Measurements from ENCODE around the gene PARD3. TPM values are rescaled to one million over a fixed set of nuclear protein-coding genes. Genes with fewer than 3 reads are reported as not detected.

Gene PARD3
- total RNA-seq, 1 experiment from 2014 or later: not detected

DNA sequence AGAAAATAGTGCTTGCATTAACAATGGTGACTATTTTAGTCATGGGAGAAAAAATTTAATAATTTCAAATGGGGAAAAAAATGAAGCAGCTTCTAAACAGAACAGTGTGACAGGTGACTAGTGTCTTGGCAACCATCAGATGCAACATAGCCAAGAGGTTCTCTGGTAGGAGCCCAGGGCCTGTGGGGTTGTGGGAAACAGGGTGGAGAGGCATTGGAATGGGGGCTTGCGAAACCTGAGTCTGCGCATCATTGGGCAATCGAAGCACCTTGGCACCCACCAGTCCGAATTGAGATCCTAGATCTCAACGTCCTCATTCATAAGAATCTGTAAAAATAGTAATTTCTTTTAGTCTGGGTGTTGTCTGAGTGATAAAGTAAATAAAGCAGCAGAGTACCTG, 19.2 kb upstream of the PARD3 start:
- no peak overlapping the region for H3K4me3 ChIP-seq (ENCODE audit: low read length)
- H2AFZ ChIP-seq (ENCODE audit: low read length): no peak overlapping the region
- H3K79me2 ChIP-seq (ENCODE audit: low read length): no peaks in the 10 kb centered on the region
- H3K4me1 ChIP-seq (ENCODE audit: low read length): no peaks in the 10 kb centered on the region
- H3K36me3 ChIP-seq (ENCODE audit: insufficient read depth, low read length): no peaks in the 10 kb centered on the region
- H3K27ac ChIP-seq (ENCODE audit: low read length): no peak overlapping the region
- H3K9ac ChIP-seq (ENCODE audit: low read length): no peak overlapping the region
- H4K20me1 ChIP-seq (ENCODE audit: insufficient read depth, low read depth, low read length): no peaks in the 10 kb centered on the region
- no peak for DNase-seq
- no peaks in the 10 kb centered on the region for H3K27me3 ChIP-seq (ENCODE audit: low read length)
- no peak overlapping the region for H3K4me2 ChIP-seq (ENCODE audit: low read depth, low read length, poor library complexity, severe bottlenecking)
- H3K9me2 ChIP-seq (replicated peaks; ENCODE audit: insufficient read depth, low read length): no peaks in the 10 kb centered on the region
- no peaks in the 10 kb centered on the region for H3K9me3 ChIP-seq (ENCODE audit: low read length)

- Histone ChIP-seq H3K4me3 (ENCODE audit: low read length) (no peak overlapping the region), H3K9me2 (replicated peaks; ENCODE audit: insufficient read depth, low read length) (no peaks in the 10 kb centered on the region), H2AFZ (ENCODE audit: low read length) (no peak overlapping the region), H3K4me1 (ENCODE audit: low read length) (no peaks in the 10 kb centered on the region), H3K9me3 (ENCODE audit: low read length) (no peaks in the 10 kb centered on the region), H3K27ac (ENCODE audit: low read length) (no peak overlapping the region), H3K4me2 (ENCODE audit: low read depth, low read length, poor library complexity, severe bottlenecking) (no peak overlapping the region), H3K79me2 (ENCODE audit: low read length) (no peaks in the 10 kb centered on the region), H3K27me3 (ENCODE audit: low read length) (no peaks in the 10 kb centered on the region), H3K9ac (ENCODE audit: low read length) (no peak overlapping the region), H4K20me1 (ENCODE audit: insufficient read depth, low read depth, low read length) (no peaks in the 10 kb centered on the region), H3K36me3 (ENCODE audit: insufficient read depth, low read length) (no peaks in the 10 kb centered on the region)
- DNase-seq: no peak
These were observed 15.2 kb upstream of the PARD3 start for GRCh38 chr10:34830217-34830822.

- H3K9ac ChIP-seq (ENCODE audit: low read length): no peak overlapping the region
- no peaks in the 10 kb centered on the region for H3K9me3 ChIP-seq (ENCODE audit: low read length)
- H3K79me2 ChIP-seq (ENCODE audit: low read length): no peaks in the 10 kb centered on the region
- no peak for DNase-seq
- H3K4me3 ChIP-seq (ENCODE audit: low read length): no peak overlapping the region
- no peak overlapping the region for H3K27ac ChIP-seq (ENCODE audit: low read length)
- no peaks in the 10 kb centered on the region for H3K27me3 ChIP-seq (ENCODE audit: low read length)
- no peaks in the 10 kb centered on the region for H4K20me1 ChIP-seq (ENCODE audit: insufficient read depth, low read depth, low read length)
- H3K4me1 ChIP-seq (ENCODE audit: low read length): no peaks in the 10 kb centered on the region
- no peak overlapping the region for H3K4me2 ChIP-seq (ENCODE audit: low read depth, low read length, poor library complexity, severe bottlenecking)
- H3K36me3 ChIP-seq (ENCODE audit: insufficient read depth, low read length): no peaks in the 10 kb centered on the region
- no peaks in the 10 kb centered on the region for H3K9me2 ChIP-seq (replicated peaks; ENCODE audit: insufficient read depth, low read length)
- H2AFZ ChIP-seq (ENCODE audit: low read length): no peak overlapping the region
These were observed 12.0 kb upstream of the PARD3 start for GRCh38 chr10:34826857-34827766.

DNA sequence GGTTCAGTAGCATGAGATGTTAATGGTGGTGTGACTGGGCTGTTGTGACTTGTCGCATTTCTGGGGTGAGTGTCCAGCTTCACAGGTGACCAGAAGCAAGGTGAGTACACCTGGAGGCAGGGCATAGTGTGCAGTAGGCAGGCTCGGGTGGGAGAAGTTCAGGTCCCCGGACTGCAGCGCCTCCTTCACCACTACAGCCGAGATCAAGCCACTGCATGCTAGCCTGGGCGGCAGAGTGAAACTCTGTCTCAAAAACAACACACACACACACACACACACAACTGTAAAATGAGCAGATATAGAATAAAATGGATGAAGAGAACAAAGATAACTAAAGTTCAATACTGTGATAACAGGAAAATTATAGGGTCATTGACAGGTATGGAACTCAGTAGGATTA, 11.1 kb upstream of the PARD3 start:
- Histone ChIP-seq H4K20me1 (ENCODE audit: insufficient read depth, low read depth, low read length) (no peaks in the 10 kb centered on the region), H3K4me1 (ENCODE audit: low read length) (no peaks in the 10 kb centered on the region), H2AFZ (ENCODE audit: low read length) (no peak overlapping the region), H3K9ac (ENCODE audit: low read length) (no peak overlapping the region), H3K27ac (ENCODE audit: low read length) (no peak overlapping the region), H3K27me3 (ENCODE audit: low read length) (no peaks in the 10 kb centered on the region), H3K36me3 (ENCODE audit: insufficient read depth, low read length) (no peaks in the 10 kb centered on the region), H3K4me2 (ENCODE audit: low read depth, low read length, poor library complexity, severe bottlenecking) (no peak overlapping the region), H3K9me3 (ENCODE audit: low read length) (no peaks in the 10 kb centered on the region), H3K79me2 (ENCODE audit: low read length) (no peaks in the 10 kb centered on the region), H3K9me2 (replicated peaks; ENCODE audit: insufficient read depth, low read length) (no peaks in the 10 kb centered on the region), H3K4me3 (ENCODE audit: low read length) (no peak overlapping the region)
- DNase-seq: no peak

- Histone ChIP-seq H3K4me1 (ENCODE audit: low read length) (no peaks in the 10 kb centered on the region), H4K20me1 (ENCODE audit: insufficient read depth, low read depth, low read length) (no peaks in the 10 kb centered on the region), H3K4me3 (ENCODE audit: low read length) (no peak overlapping the region), H2AFZ (ENCODE audit: low read length) (no peak overlapping the region), H3K9me3 (ENCODE audit: low read length) (no peaks in the 10 kb centered on the region), H3K27ac (ENCODE audit: low read length) (no peak overlapping the region), H3K9me2 (replicated peaks; ENCODE audit: insufficient read depth, low read length) (no peaks in the 10 kb centered on the region), H3K27me3 (ENCODE audit: low read length) (no peaks in the 10 kb centered on the region), H3K79me2 (ENCODE audit: low read length) (no peaks in the 10 kb centered on the region), H3K9ac (ENCODE audit: low read length) (no peak overlapping the region), H3K4me2 (ENCODE audit: low read depth, low read length, poor library complexity, severe bottlenecking) (no peak overlapping the region), H3K36me3 (ENCODE audit: insufficient read depth, low read length) (no peaks in the 10 kb centered on the region)
- DNase-seq: no peak
These were observed 10.3 kb upstream of the PARD3 start for GRCh38 chr10:34825414-34825813.

- no peak overlapping the region for H2AFZ ChIP-seq (ENCODE audit: low read length)
- H3K4me1 ChIP-seq (ENCODE audit: low read length): no peaks in the 10 kb centered on the region
- no peak overlapping the region for H3K27ac ChIP-seq (ENCODE audit: low read length)
- H3K4me3 ChIP-seq (ENCODE audit: low read length): no peak overlapping the region
- no peaks in the 10 kb centered on the region for H3K79me2 ChIP-seq (ENCODE audit: low read length)
- no peak for DNase-seq
- H3K36me3 ChIP-seq (ENCODE audit: insufficient read depth, low read length): no peaks in the 10 kb centered on the region
- no peaks in the 10 kb centered on the region for H4K20me1 ChIP-seq (ENCODE audit: insufficient read depth, low read depth, low read length)
- H3K9me2 ChIP-seq (replicated peaks; ENCODE audit: insufficient read depth, low read length): no peaks in the 10 kb centered on the region
- H3K27me3 ChIP-seq (ENCODE audit: low read length): no peaks in the 10 kb centered on the region
- no peak overlapping the region for H3K9ac ChIP-seq (ENCODE audit: low read length)
- no peaks in the 10 kb centered on the region for H3K9me3 ChIP-seq (ENCODE audit: low read length)
- H3K4me2 ChIP-seq (ENCODE audit: low read depth, low read length, poor library complexity, severe bottlenecking): no peak overlapping the region
These were observed 9.8 kb upstream of the PARD3 start for GRCh38 chr10:34824870-34825269.

GRCh38 chr10:34821587-34822585, 6.8 kb upstream of the PARD3 start:
- no peaks in the 10 kb centered on the region for H3K79me2 ChIP-seq (ENCODE audit: low read length)

DNA sequence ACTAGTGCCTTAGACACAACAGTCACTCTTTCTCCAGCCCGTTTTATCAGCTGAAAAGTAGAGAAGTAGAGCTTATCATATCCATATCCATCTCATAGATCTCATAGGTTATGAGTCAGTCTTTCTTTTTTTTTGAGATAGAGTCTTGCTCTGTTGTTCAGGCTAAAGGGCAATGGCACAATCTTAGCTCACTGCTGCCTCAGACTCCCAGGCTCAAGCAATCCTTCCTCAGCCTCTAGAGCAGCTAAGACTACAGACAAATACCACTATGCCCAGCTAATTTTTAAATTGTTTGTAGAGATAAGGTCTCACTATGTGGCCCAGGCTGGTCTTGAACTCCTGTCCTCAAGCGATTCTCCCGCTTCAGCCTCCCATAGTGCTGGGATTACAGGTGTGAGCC, 2.5 kb upstream of the PARD3 start:
- no peak overlapping the region for H3K4me3 ChIP-seq (ENCODE audit: low read length)
- no peak for DNase-seq
- no peaks in the 10 kb centered on the region for H3K9me2 ChIP-seq (replicated peaks; ENCODE audit: insufficient read depth, low read length)
- no peaks in the 10 kb centered on the region for H3K27me3 ChIP-seq (ENCODE audit: low read length)
- H3K4me2 ChIP-seq (ENCODE audit: low read depth, low read length, poor library complexity, severe bottlenecking): no peak overlapping the region
- no peaks in the 10 kb centered on the region for H3K9me3 ChIP-seq (ENCODE audit: low read length)
- H3K9ac ChIP-seq (ENCODE audit: low read length): no peak overlapping the region
- H3K4me1 ChIP-seq (ENCODE audit: low read length): no peaks in the 10 kb centered on the region
- no peaks in the 10 kb centered on the region for H3K36me3 ChIP-seq (ENCODE audit: insufficient read depth, low read length)
- no peaks in the 10 kb centered on the region for H4K20me1 ChIP-seq (ENCODE audit: insufficient read depth, low read depth, low read length)
- H3K27ac ChIP-seq (ENCODE audit: low read length): no peak overlapping the region
- no peak overlapping the region for H2AFZ ChIP-seq (ENCODE audit: low read length)
- H3K79me2 ChIP-seq (ENCODE audit: low read length): no peaks in the 10 kb centered on the region

More at GRCh38 chr10:34821587-34822585, 6.8 kb upstream of the PARD3 start:
- H3K4me3 ChIP-seq (ENCODE audit: low read length): no peak overlapping the region
- no peak for DNase-seq
- H3K36me3 ChIP-seq (ENCODE audit: insufficient read depth, low read length): no peaks in the 10 kb centered on the region
- H3K9me3 ChIP-seq (ENCODE audit: low read length): no peaks in the 10 kb centered on the region
- no peak overlapping the region for H3K9ac ChIP-seq (ENCODE audit: low read length)
- H4K20me1 ChIP-seq (ENCODE audit: insufficient read depth, low read depth, low read length): no peaks in the 10 kb centered on the region
- no peaks in the 10 kb centered on the region for H3K27me3 ChIP-seq (ENCODE audit: low read length)
- H3K4me2 ChIP-seq (ENCODE audit: low read depth, low read length, poor library complexity, severe bottlenecking): no peak overlapping the region
- H3K9me2 ChIP-seq (replicated peaks; ENCODE audit: insufficient read depth, low read length): no peaks in the 10 kb centered on the region
- H3K4me1 ChIP-seq (ENCODE audit: low read length): no peaks in the 10 kb centered on the region
- H3K27ac ChIP-seq (ENCODE audit: low read length): no peak overlapping the region
- no peak overlapping the region for H2AFZ ChIP-seq (ENCODE audit: low read length)
